Eye (tissue), 1 donor: Measurements from ENCODE around the gene RBMS3.
"Not testable (repeated sequence)": the region's sequence is repeated elsewhere in the genome, so short reads cannot be mapped to it uniquely, and the experiment has no call there.

Experiments
- DNase-seq: peaks from one replicate; pipeline ENCODE4 v3.0.0-alpha.2; 2015

The RBMS3 gene

GRCh38 chr3:30050116-30050515 is 769.2 kb downstream of the RBMS3 start:
- DNase-seq: not testable (repeated sequence)

DNA sequence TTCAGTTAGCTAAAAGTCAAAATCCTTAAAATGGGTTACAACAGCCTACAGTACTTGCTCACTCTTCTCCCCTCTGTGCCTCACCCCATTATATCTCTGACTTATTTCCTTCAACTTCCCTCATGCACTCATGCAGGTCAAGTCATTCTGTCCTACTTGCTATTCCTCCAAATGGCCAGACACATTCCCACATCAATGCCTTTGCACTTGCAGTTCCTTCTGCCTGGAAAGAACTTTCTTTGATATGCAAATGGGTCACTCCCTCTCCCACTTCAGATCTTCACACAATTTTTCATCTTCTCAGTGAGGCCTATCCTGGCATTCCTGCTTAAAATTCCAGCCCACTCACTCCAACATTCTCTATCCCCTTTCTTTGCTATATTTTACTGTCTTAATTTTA is 778.4 kb downstream of the RBMS3 start:
- DNase-seq: no peak
